HepG2 (cell line): ENCODE results near the gene CEP97. TPM values are rescaled to one million over a fixed set of nuclear protein-coding genes. Genes with fewer than 3 reads are reported as not detected.

ENCODE experiments used
- ATAC-seq: fragments of 200-7000 bp; cut with Tn5 transposase; 3 replicates; pipeline ENCODE4 v1.9.1; 2020; ENCODE audit warnings: mild to moderate bottlenecking, moderate library complexity
- BruUV-seq: library from RNA; stranded (reverse); fragments of 400-500 nt; replicated peaks from 2 replicates; lab custom pipeline; 2021; lab: Mats Ljungman, UMichigan
- CTCF ChIA-PET: fragments of 300-600 bp; formaldehyde crosslinking; extraction: SDS; loops from one replicate; lab custom pipeline; 2021; ENCODE audit warnings: low total read pairs, inconsistent platforms, low intra/inter-chr PET ratio; lab: Yijun Ruan, JAX
- POLR2A ChIA-PET: fragments of 350-600 bp; sonication (Branson Sonifier 250); formaldehyde crosslinking; loops from one replicate; lab custom pipeline; 2020; ENCODE audit warnings: antibody characterized with exemption, inconsistent platforms; lab: Yijun Ruan, JAX
- DNase-seq: peaks from one replicate; pipeline ENCODE4 v3.0.0-alpha.2; 2015; ENCODE audit warnings: low spot score
- FAIRE-seq: peaks from 3 replicates; lab custom pipeline; 2011; peaks lifted over from hg19 to GRCh38; lab: Jason Lieb, UNC
- H2AFZ ChIP-seq: one replicate; pipeline ENCODE4 v1.6.1; 2011; ENCODE audit warnings: low read length, inconsistent platforms
- H3K27ac ChIP-seq: fragments of 300-600 bp; 3 replicates; pipeline ENCODE4 v1.8.0; 2011; ENCODE audit warnings: mixed run types, mild to moderate bottlenecking, mixed read lengths, low read length, inconsistent platforms; ENCODE audit not compliant: insufficient read depth; ENCODE audit errors: extremely low read length
- H3K27me3 ChIP-seq, 2 experiments: fragments of 200-600 bp in 1 of 2; 2 replicates in 1 of 2; 3 replicates in 1 of 2; pipeline versions ENCODE4 v1.6.0 to v1.8.0; 2011; ENCODE audit warnings: low read length in 2 of 2, mild to moderate bottlenecking in 2 of 2, moderate library complexity in 2 of 2, inconsistent platforms in 1 of 2; ENCODE audit not compliant: insufficient read depth in 2 of 2, control insufficient read depth in 1 of 2
- H3K36me3 ChIP-seq, 2 experiments: fragments of 200-600 bp in 1 of 2; replicated peaks in 1 of 2; 2 replicates in 1 of 2; 3 replicates in 1 of 2; pipeline versions ENCODE4 v1.5.1 to v1.8.0; 2011; ENCODE audit warnings: low read length in 2 of 2, inconsistent platforms in 1 of 2; ENCODE audit not compliant: insufficient read depth in 2 of 2, control insufficient read depth in 1 of 2
- H3K4me1 ChIP-seq: 2 replicates; pipeline ENCODE4 v1.5.1; 2012; ENCODE audit warnings: low read length, inconsistent platforms; ENCODE audit not compliant: insufficient read depth
- H3K4me2 ChIP-seq: 2 replicates; pipeline ENCODE4 v1.6.0; 2011; ENCODE audit warnings: low read depth, low read length, inconsistent platforms
- H3K4me3 ChIP-seq, 3 experiments: fragments of 200-600 bp in 1 of 3; sonication (generic), shearing (Covaris generic) in 1 of 3; replicated peaks in 1 of 3; 2 replicates each; pipeline ENCODE4 v1.5.1; 2011 to 2016; ENCODE audit warnings: low read length in 3 of 3, inconsistent platforms in 2 of 3, low read depth in 2 of 3, mild to moderate bottlenecking in 2 of 3, control low read depth in 1 of 3, mixed read lengths in 1 of 3; ENCODE audit not compliant: insufficient read depth in 1 of 3
- H3K79me2 ChIP-seq: one replicate; pipeline ENCODE4 v1.6.1; 2011; ENCODE audit warnings: low read length, inconsistent platforms; ENCODE audit not compliant: insufficient read depth
- H3K9ac ChIP-seq: 2 replicates; pipeline ENCODE4 v1.6.0; 2011; ENCODE audit warnings: mild to moderate bottlenecking, low read depth, low read length, inconsistent platforms; ENCODE audit not compliant: insufficient read depth
- H3K9me3 ChIP-seq: 2 replicates; pipeline ENCODE4 v1.5.1; 2012; ENCODE audit warnings: mild to moderate bottlenecking, low read length
- H4K20me1 ChIP-seq: 2 replicates; pipeline ENCODE4 v1.6.0; 2011; ENCODE audit warnings: inconsistent platforms, mild to moderate bottlenecking, low read length, moderate library complexity; ENCODE audit not compliant: insufficient read depth
- ATF7-NPFF ChIP-seq: sonication (generic); formaldehyde crosslinking; IDR thresholded peaks from 2 replicates; pipeline ENCODE4 v1.8.1; 2023; ENCODE audit warnings: mild to moderate bottlenecking, low read depth, missing genetic modification reagents, moderate library complexity
- CENPX ChIP-seq: sonication (generic); formaldehyde crosslinking; IDR thresholded peaks from 2 replicates; pipeline ENCODE4 v1.9.0; 2021; ENCODE audit warnings: mild to moderate bottlenecking, missing genetic modification reagents, moderate library complexity
- CSRNP2 ChIP-seq: sonication (generic); formaldehyde crosslinking; conservative IDR thresholded peaks from 2 replicates; pipeline ENCODE4 v1.8.0; 2022; ENCODE audit warnings: low read depth, missing genetic modification reagents
- ELF3 ChIP-seq: IDR thresholded peaks from 2 replicates; pipeline ENCODE4 v1.6.1; 2016; ENCODE audit warnings: missing genetic modification reagents, missing compliant biosample characterization
- FOXJ3 ChIP-seq: sonication (generic); formaldehyde crosslinking; IDR thresholded peaks from 2 replicates; pipeline ENCODE4 v1.4.0; 2020; ENCODE audit warnings: missing genetic modification reagents, mild to moderate bottlenecking, borderline replicate concordance
- HDAC2 ChIP-seq: sonication (generic); formaldehyde crosslinking; IDR thresholded peaks from 2 replicates; pipeline ENCODE4 v1.4.0; 2020; ENCODE audit warnings: missing genetic modification reagents
- HNF4A ChIP-seq: sonication (generic); formaldehyde crosslinking; IDR thresholded peaks from 2 replicates; pipeline ENCODE4 v1.4.0; 2020; ENCODE audit warnings: missing genetic modification reagents
- JUN ChIP-seq: sonication (generic); formaldehyde crosslinking; IDR thresholded peaks from 2 replicates; pipeline ENCODE4 v1.4.0; 2020; ENCODE audit warnings: mild to moderate bottlenecking, missing genetic modification reagents
- NBN ChIP-seq: fragments of 450-650 bp; conservative IDR thresholded peaks from 2 replicates; pipeline ENCODE4 v1.6.1; 2017
- PCBP2 ChIP-seq: fragments of 200-400 bp; formaldehyde crosslinking; optimal IDR thresholded peaks from 2 replicates; pipeline ENCODE3; 2018; ENCODE audit warnings: low read length, low read depth; ENCODE audit not compliant: poor library complexity, severe bottlenecking
- SMYD3 ChIP-seq: sonication (generic); formaldehyde crosslinking; IDR thresholded peaks from 2 replicates; pipeline ENCODE4 v1.8.1; 2023; ENCODE audit warnings: mild to moderate bottlenecking, missing genetic modification reagents
- SOX6 ChIP-seq, 2 experiments: fragments of 450-650 bp in 1 of 2; sonication (generic) in 1 of 2; formaldehyde crosslinking in 1 of 2; IDR thresholded peaks; 2 replicates each; pipeline versions ENCODE4 v1.4.0 to v1.6.1; 2017 to 2020; ENCODE audit warnings: antibody characterized with exemption in 1 of 2, mild to moderate bottlenecking in 1 of 2, missing genetic modification reagents in 1 of 2
- SSRP1 ChIP-seq: IDR thresholded peaks from 2 replicates; pipeline ENCODE4 v1.6.1; 2016; ENCODE audit warnings: control low read depth
- TBX3 ChIP-seq: fragments of 450-650 bp; IDR thresholded peaks from 2 replicates; pipeline ENCODE4 v1.6.1; 2017; ENCODE audit warnings: antibody characterized with exemption, mild to moderate bottlenecking, inconsistent platforms, borderline replicate concordance
- TIGD3 ChIP-seq: sonication (generic); formaldehyde crosslinking; IDR thresholded peaks from 2 replicates; pipeline ENCODE4 v1.5.1; 2020; ENCODE audit warnings: mild to moderate bottlenecking, missing genetic modification reagents, borderline replicate concordance
- ZNF792 ChIP-seq: IDR thresholded peaks from 2 replicates; pipeline ENCODE4 v1.6.1; 2016
- WGBS: methylation state at CpG from one replicate; pipeline ENCODE4 v1.1.6; 2017; ENCODE audit warnings: low lambda C conversion rate; 5-methylcytosine and 5-hydroxymethylcytosine counted together
- in situ Hi-C: cut with HindIII; loops from 2 replicates; pipeline ENCODE4 v1.10.0; 2017; ENCODE audit warnings: low pct_unique_long_range_greater_than_20kb; ENCODE audit not compliant: extremely low pct_ligation_motif_present
- intact Hi-C: fragments of 100-400 bp; cut with micrococcal nuclease; formaldehyde crosslinking; loops from one replicate; pipeline ENCODE4 v1.10.0; 2022; ENCODE audit not compliant: unreplicated experiment
- polyA plus RNA-seq, 8 experiments: library from polyadenylated mRNA; depleted of rRNA in 3 of 8; stranded (reverse) in 7 of 8; unstranded in 1 of 8; fragments of >200 nt; fragmentation: Illumina TruSeq in 4 of 8; extraction: Trizol in 4 of 8; gene quantifications; 2 replicates each; pipeline versions ENCODE4 v1.2.1 to v1.2.3, GENCODE V29; 2011 to 2016; ENCODE audit warnings: low read depth in 4 of 8, missing spikeins in 1 of 8, mixed read lengths in 1 of 8; ENCODE audit not compliant: insufficient read depth in 1 of 8
- total RNA-seq, 5 experiments: library from RNA; depleted of rRNA; stranded (reverse); fragments of >200 nt; fragmentation: Illumina TruSeq; extraction: Trizol; gene quantifications; 2 replicates each; pipeline ENCODE4 v1.2.3, GENCODE V29; 2016; ENCODE audit warnings: low read depth in 1 of 5
- TF ChIP-seq, protein P1 (sequence below): sonication (generic); formaldehyde crosslinking; IDR thresholded peaks from 2 replicates; pipeline ENCODE4 v1.4.0; 2020; ENCODE audit warnings: missing genetic modification reagents
- TF ChIP-seq, protein P2 (sequence below): IDR thresholded peaks from 2 replicates; pipeline ENCODE4 v1.6.1; 2016; ENCODE audit warnings: mild to moderate bottlenecking

CEP97 gene
- total and polyA plus RNA-seq, 2 of the 13 experiments (the other 11 are each of a cell fraction or from before 2014, with no cell fraction given) = 0.99 to 6.5 TPM

DNA sequence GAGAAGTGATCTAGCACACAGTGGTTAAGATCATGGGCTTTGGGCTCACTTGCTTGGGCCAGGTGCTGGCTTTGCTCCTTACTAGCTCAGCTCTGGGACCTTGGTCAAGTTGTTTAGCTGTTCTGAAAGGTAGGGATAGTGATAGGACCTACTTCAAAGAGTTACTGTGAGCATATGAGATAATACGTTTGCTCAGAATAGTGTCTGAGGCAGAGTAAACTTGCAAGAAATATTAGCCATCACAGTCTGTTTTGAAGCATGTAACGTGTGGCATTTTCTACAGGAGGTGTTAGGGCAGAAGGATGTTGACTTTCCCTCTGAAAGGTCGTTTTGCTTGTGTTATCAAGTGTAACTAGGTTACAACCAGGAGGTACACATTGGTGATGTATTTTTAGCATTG is 90.4 kb downstream of the CEP97 start:
- Histone ChIP-seq H3K4me1 (peaks cover 18% of the 10 kb centered on the region), H3K27me3 (no peaks in the 10 kb centered on the region), H3K9ac (no peak overlapping the region), H3K4me3 (no peak overlapping the region), H3K27ac (peak overlapping the region; percentile 24), H3K36me3 (no peaks in the 10 kb centered on the region), H3K79me2 (no peaks in the 10 kb centered on the region), H4K20me1 (no peaks in the 10 kb centered on the region), H2AFZ (no peak overlapping the region), H3K9me3 (no peaks in the 10 kb centered on the region), H3K4me2 (peak overlapping the region; percentile 32; the same call in 1 of the 2 replicates)
- FAIRE-seq = no peak
- ATAC-seq = peak; percentile 89
- CTCF ChIA-PET = interaction anchor here (3.2 kb wide), 1 partner anchor 409 kb away, joined by 24 read pairs; no protein-coding TSS in a partner anchor
- peak; percentile 71 for DNase-seq
- no TSS peak for BruUV-seq
- in situ Hi-C loops = no loop called here
- WGBS = 17% methylated on average over 3 of the region's 3 CpGs
- intact Hi-C loops = loop anchor here (5.0 kb wide), 2 partner anchors 32 to 247 kb away; partner anchors contain the start of gene NFKBIZ
- POLR2A ChIA-PET = interaction anchor here (0.6 to 1.5 kb wide), 4 partner anchors 12 to 50 kb away, joined by 3 to 6 read pairs (median 4); partner anchors contain the start of gene NFKBIZ
- TF ChIP-seq, protein P1, sequence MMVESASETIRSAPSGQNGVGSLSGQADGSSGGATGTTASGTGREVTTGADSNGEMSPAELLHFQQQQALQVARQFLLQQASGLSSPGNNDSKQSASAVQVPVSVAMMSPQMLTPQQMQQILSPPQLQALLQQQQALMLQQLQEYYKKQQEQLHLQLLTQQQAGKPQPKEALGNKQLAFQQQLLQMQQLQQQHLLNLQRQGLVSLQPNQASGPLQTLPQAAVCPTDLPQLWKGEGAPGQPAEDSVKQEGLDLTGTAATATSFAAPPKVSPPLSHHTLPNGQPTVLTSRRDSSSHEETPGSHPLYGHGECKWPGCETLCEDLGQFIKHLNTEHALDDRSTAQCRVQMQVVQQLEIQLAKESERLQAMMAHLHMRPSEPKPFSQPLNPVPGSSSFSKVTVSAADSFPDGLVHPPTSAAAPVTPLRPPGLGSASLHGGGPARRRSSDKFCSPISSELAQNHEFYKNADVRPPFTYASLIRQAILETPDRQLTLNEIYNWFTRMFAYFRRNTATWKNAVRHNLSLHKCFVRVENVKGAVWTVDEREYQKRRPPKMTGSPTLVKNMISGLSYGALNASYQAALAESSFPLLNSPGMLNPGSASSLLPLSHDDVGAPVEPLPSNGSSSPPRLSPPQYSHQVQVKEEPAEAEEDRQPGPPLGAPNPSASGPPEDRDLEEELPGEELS (CRISPR knock-in tag) = peak; percentile 35; the same call in 1 of the 2 replicates
- TF ChIP-seq ATF7-NPFF (CRISPR knock-in tag) (no peak), NBN (no peak), ELF3 (CRISPR knock-in tag) (0 out of 2 replicates have a peak, but pooled peaks have one; percentile 27), CSRNP2 (no peak), JUN (CRISPR knock-in tag) (no peak), HDAC2 (0 out of 2 replicates have a peak, but pooled peaks have one; percentile 34), CENPX (CRISPR knock-in tag) (no peak), SSRP1 (no peak), SMYD3 (CRISPR knock-in tag) (no peak), FOXJ3 (CRISPR knock-in tag) (peak; percentile 28; the same call in 1 of the 2 replicates), SOX6 (IDR thresholded peaks at IDR 0.05) (no peak), SOX6 (CRISPR knock-in tag; IDR thresholded peaks at IDR 0.05) (peak; percentile 20; the same call in 1 of the 2 replicates), ZNF792 (CRISPR knock-in tag) (peak; percentile 83; the same call in 1 of the 2 replicates), TBX3 (peak; percentile 53; the same call in 1 of the 2 replicates), HNF4A (peak; percentile 45), TIGD3 (no peak), PCBP2 (no peak)
- TF ChIP-seq, protein P2, sequence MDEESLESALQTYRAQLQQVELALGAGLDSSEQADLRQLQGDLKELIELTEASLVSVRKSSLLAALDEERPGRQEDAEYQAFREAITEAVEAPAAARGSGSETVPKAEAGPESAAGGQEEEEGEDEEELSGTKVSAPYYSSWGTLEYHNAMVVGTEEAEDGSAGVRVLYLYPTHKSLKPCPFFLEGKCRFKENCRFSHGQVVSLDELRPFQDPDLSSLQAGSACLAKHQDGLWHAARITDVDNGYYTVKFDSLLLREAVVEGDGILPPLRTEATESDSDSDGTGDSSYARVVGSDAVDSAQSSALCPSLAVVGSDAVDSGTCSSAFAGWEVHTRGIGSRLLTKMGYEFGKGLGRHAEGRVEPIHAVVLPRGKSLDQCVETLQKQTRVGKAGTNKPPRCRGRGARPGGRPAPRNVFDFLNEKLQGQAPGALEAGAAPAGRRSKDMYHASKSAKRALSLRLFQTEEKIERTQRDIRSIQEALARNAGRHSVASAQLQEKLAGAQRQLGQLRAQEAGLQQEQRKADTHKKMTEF = peak; percentile 33; the same call in 1 of the 2 replicates
